Neural progenitor cell (in vitro differentiated cells): ENCODE measurements around the gene TBC1D9B.

Experiments used
- EZH2 ChIP-seq: fragments of 200-600 bp; sonication (generic); IDR thresholded peaks from 2 replicates; pipeline ENCODE4 v1.6.1; 2017; ENCODE audit warnings: antibody characterized with exemption, mild to moderate bottlenecking, moderate library complexity
- EZH2phosphoT487 ChIP-seq: fragments of 200-600 bp; sonication (generic); IDR thresholded peaks from 2 replicates; pipeline ENCODE4 v1.6.1; 2017; ENCODE audit warnings: antibody characterized with exemption
- TF ChIP-seq, protein P1 (sequence below): fragments of 200-600 bp; sonication (generic); IDR thresholded peaks from 2 replicates; pipeline ENCODE4 v1.5.1; 2017; ENCODE audit warnings: antibody characterized with exemption, mild to moderate bottlenecking

DNA sequence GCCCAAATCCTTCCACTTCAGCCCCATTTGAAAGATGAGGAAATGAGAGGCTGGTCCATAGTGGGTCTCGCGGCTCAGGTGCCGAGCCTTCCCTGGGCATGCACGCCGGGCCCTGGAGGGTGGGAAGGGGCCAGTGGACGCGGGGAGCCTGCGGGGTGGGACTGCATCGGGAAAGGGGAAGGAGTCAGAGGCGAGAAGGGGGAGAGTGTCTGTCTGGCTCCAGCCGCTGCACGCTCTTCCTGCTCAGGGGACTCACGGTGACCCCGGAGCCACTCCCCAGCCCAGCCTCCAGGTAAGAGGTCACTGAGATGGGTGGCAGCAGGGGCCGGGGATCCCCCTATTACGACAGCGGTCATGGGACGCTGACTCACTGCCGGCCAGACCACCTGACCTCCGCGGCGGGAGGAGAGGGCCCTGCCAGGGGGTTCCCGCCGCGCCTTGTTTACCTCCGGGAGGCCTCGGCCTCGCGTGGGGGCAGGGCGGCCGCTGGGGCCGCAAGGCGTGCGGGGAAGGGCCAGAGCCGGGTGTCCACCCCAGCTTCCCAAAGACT, 88.9 kb downstream of the TBC1D9B start:
- TF ChIP-seq, protein P1, sequence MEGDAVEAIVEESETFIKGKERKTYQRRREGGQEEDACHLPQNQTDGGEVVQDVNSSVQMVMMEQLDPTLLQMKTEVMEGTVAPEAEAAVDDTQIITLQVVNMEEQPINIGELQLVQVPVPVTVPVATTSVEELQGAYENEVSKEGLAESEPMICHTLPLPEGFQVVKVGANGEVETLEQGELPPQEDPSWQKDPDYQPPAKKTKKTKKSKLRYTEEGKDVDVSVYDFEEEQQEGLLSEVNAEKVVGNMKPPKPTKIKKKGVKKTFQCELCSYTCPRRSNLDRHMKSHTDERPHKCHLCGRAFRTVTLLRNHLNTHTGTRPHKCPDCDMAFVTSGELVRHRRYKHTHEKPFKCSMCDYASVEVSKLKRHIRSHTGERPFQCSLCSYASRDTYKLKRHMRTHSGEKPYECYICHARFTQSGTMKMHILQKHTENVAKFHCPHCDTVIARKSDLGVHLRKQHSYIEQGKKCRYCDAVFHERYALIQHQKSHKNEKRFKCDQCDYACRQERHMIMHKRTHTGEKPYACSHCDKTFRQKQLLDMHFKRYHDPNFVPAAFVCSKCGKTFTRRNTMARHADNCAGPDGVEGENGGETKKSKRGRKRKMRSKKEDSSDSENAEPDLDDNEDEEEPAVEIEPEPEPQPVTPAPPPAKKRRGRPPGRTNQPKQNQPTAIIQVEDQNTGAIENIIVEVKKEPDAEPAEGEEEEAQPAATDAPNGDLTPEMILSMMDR, result no peak
- TF ChIP-seq EZH2phosphoT487, result no peak
- TF ChIP-seq EZH2, result no peak
